B cell (primary cell): Measurements from ENCODE around the gene ELOB. TPM values are rescaled to one million over a fixed set of nuclear protein-coding genes. Genes with fewer than 3 reads are reported as not detected.

Experiments
- ATAC-seq: fragments of 200-7000 bp; cut with Tn5 transposase; one replicate; pipeline ENCODE4 v1.10.0; 2021; ENCODE audit warnings: low read depth, mild to moderate bottlenecking, moderate number of reproducible peaks, moderate library complexity
- CTCF ChIA-PET: fragments of 350-600 bp; sonication (Branson Sonifier 250); formaldehyde crosslinking; loops from one replicate; lab custom pipeline; 2021; ENCODE audit warnings: antibody characterized with exemption, inconsistent platforms; lab: Charles Lee
- POLR2A ChIA-PET: fragments of 350-600 bp; sonication (Branson Sonifier 250); formaldehyde crosslinking; loops from one replicate; lab custom pipeline; 2021; ENCODE audit warnings: antibody characterized with exemption; lab: Charles Lee
- DNase-seq: peaks from one replicate; pipeline ENCODE4 v3.0.0; 2013
- H2AFZ ChIP-seq: 2 replicates; pipeline ENCODE4 v1.6.1; 2012; ENCODE audit warnings: mild to moderate bottlenecking, low read depth, low read length; ENCODE audit not compliant: insufficient read depth, poor library complexity, severe bottlenecking
- H3K27ac ChIP-seq, 2 donors: 1 replicate in 1 of 2; 2 replicates in 1 of 2; pipeline ENCODE4 v1.5.1; 2012 to 2013; ENCODE audit warnings: low read length in 2 of 2, mild to moderate bottlenecking in 2 of 2, moderate library complexity in 1 of 2
- H3K27me3 ChIP-seq, 4 experiments: fragments of 200-600 bp in 1 of 4; sonication (generic) in 1 of 4; replicated peaks in 1 of 4; 1 replicate in 2 of 4; 2 replicates in 2 of 4; pipeline versions ENCODE4 v1.6.1 to v1.7.0; 2013 to 2016; ENCODE audit warnings: low read length in 3 of 4, mild to moderate bottlenecking in 2 of 4, mixed read lengths in 1 of 4, moderate library complexity in 1 of 4; ENCODE audit not compliant: insufficient read depth in 4 of 4, control insufficient read depth in 3 of 4; ENCODE audit errors: control extremely low read depth in 1 of 4
- H3K36me3 ChIP-seq, 2 experiments: replicated peaks in 1 of 2; 1 replicate in 1 of 2; 2 replicates in 1 of 2; pipeline versions ENCODE4 v1.6.1 to v1.7.1; 2013; ENCODE audit warnings: low read length in 1 of 2; ENCODE audit not compliant: insufficient read depth in 2 of 2, control insufficient read depth in 1 of 2; ENCODE audit errors: control extremely low read depth in 1 of 2, extremely low read depth in 1 of 2
- H3K4me1 ChIP-seq, 2 donors: fragments of 200-600 bp in 1 of 2; sonication (generic) in 1 of 2; 1 replicate in 1 of 2; 2 replicates in 1 of 2; pipeline versions ENCODE4 v1.5.1 to v1.6.1; 2013 to 2017; ENCODE audit warnings: low read length in 2 of 2; ENCODE audit not compliant: control insufficient read depth in 2 of 2, insufficient read depth in 2 of 2
- H3K4me2 ChIP-seq: replicated peaks from 2 replicates; pipeline ENCODE3; 2012; ENCODE audit warnings: mild to moderate bottlenecking, low read depth, low read length; ENCODE audit not compliant: poor library complexity, severe bottlenecking
- H3K4me3 ChIP-seq, 5 experiments: fragments of 200-600 bp in 1 of 5; sonication (generic) in 1 of 5; 1 replicate in 3 of 5; 2 replicates in 2 of 5; pipeline versions ENCODE4 v1.5.1 to v1.7.0; 2011 to 2016; ENCODE audit warnings: low read length in 4 of 5, mild to moderate bottlenecking in 4 of 5, low read depth in 2 of 5, control low read depth in 1 of 5, moderate library complexity in 1 of 5; ENCODE audit not compliant: insufficient read depth in 1 of 5; ENCODE audit errors: control extremely low read depth in 1 of 5, extremely low read depth in 1 of 5
- H3K79me2 ChIP-seq: fragments of 200-600 bp; sonication (generic); one replicate; pipeline ENCODE4 v1.6.0; 2016; ENCODE audit warnings: low read length; ENCODE audit not compliant: control insufficient read depth, insufficient read depth
- H3K9ac ChIP-seq: fragments of 200-600 bp; sonication (generic); 2 replicates; pipeline ENCODE4 v1.6.1; 2017; ENCODE audit warnings: mild to moderate bottlenecking, low read length, moderate library complexity
- H3K9me3 ChIP-seq, 3 donors: one replicate each; pipeline versions ENCODE4 v1.6.1 to v1.7.1; 2013; ENCODE audit warnings: low read length in 2 of 3; ENCODE audit not compliant: control insufficient read depth in 2 of 3, insufficient read depth in 1 of 3; ENCODE audit errors: control extremely low read depth in 1 of 3
- H4K20me1 ChIP-seq: 2 replicates; pipeline ENCODE4 v1.6.0; 2012; ENCODE audit warnings: mild to moderate bottlenecking, low read length; ENCODE audit not compliant: insufficient read depth, control insufficient read depth, poor library complexity, severe bottlenecking
- H3K27ac Mint-ChIP-seq: one replicate; pipeline ENCODE4 v1.8.0; 2021; ENCODE audit warnings: mixed read lengths
- H3K27me3 Mint-ChIP-seq: one replicate; pipeline ENCODE4 v1.8.0; 2021; ENCODE audit warnings: mixed read lengths
- H3K4me1 Mint-ChIP-seq: one replicate; pipeline ENCODE4 v1.8.0; 2021; ENCODE audit warnings: mixed read lengths
- H3K4me3 Mint-ChIP-seq: one replicate; pipeline ENCODE4 v1.8.0; 2021; ENCODE audit warnings: mixed read lengths
- H3K9me3 Mint-ChIP-seq: one replicate; pipeline ENCODE4 v1.8.0; 2022; ENCODE audit warnings: mixed read lengths; ENCODE audit not compliant: insufficient read depth
- CTCF ChIP-seq: fragments of 200-600 bp; IDR thresholded peaks from one replicate; pipeline ENCODE4 v1.8.0; 2022; ENCODE audit warnings: antibody characterized with exemption, mild to moderate bottlenecking
- EZH2 ChIP-seq: IDR thresholded peaks from 2 replicates; pipeline ENCODE4 v1.6.1; 2012; ENCODE audit warnings: borderline replicate concordance, low read depth, mild to moderate bottlenecking, moderate library complexity, low read length; ENCODE audit not compliant: insufficient read depth, poor library complexity, severe bottlenecking
- WGBS: methylation state at CpG from one replicate; pipeline ENCODE4 v1.1.5; 2013; ENCODE audit warnings: missing lambda C conversion rate; ENCODE audit not compliant: insufficient coverage; 5-methylcytosine and 5-hydroxymethylcytosine counted together
- intact Hi-C: fragments of 100-400 bp; cut with micrococcal nuclease; formaldehyde crosslinking; loops from one replicate; pipeline ENCODE4 v1.10.0; 2022
- polyA plus RNA-seq: library from polyadenylated mRNA; depleted of rRNA; stranded (reverse); fragments of >200 nt; gene quantifications from 2 replicates; pipeline ENCODE4 v1.2.3, GENCODE V29; 2012
- total RNA-seq, 2 donors: library from RNA; stranded (reverse); fragments of 120-200 nt in 1 of 2; gene quantifications; 1 replicate in 1 of 2; 2 replicates in 1 of 2; pipeline versions ENCODE4 v1.2.3 to v1.2.4, GENCODE V29; 2013 to 2022

The ELOB gene
- total and polyA plus RNA-seq, 2 donors (not counting 1 experiment from before 2014, with no cell fraction given) = 93.1 to 136 TPM

GRCh38 chr16:2792940-2793339, 15.9 kb upstream of the ELOB start:
- no peak overlapping the region for H3K27ac Mint-ChIP-seq
- WGBS = 94% methylated on average over 2 of the region's 10 CpGs
- Histone ChIP-seq H3K27ac (no peak overlapping the region), H3K9ac (no peak overlapping the region), H4K20me1 (no peaks in the 10 kb centered on the region), H2AFZ (no peak overlapping the region), H3K4me2 (no peak overlapping the region), H3K4me1 (no peaks in the 10 kb centered on the region), H3K4me3 (no peak overlapping the region), H3K79me2 (no peaks in the 10 kb centered on the region), H3K36me3 (no peaks in the 10 kb centered on the region), H3K9me3 (no peaks in the 10 kb centered on the region), H3K27me3 (peaks cover 0 to 29% (median 8%) of the 10 kb centered on the region in 4 experiments)
- H3K9me3 Mint-ChIP-seq = no peaks in the 10 kb centered on the region
- no peak for DNase-seq
- no peak overlapping the region for H3K4me3 Mint-ChIP-seq
- no peak for ATAC-seq
- H3K27me3 Mint-ChIP-seq = peaks cover 44% of the 10 kb centered on the region
- ChIA-PET POLR2A (no interaction called here), CTCF (no interaction called here)
- H3K4me1 Mint-ChIP-seq = no peaks in the 10 kb centered on the region
- intact Hi-C loops = no loop called here
- TF ChIP-seq CTCF = no peak
- TF ChIP-seq EZH2 = no peak

- no peak for DNase-seq
- Histone ChIP-seq H3K79me2 (no peaks in the 10 kb centered on the region), H2AFZ (no peak overlapping the region), H3K4me3 (no peak overlapping the region), H4K20me1 (no peaks in the 10 kb centered on the region), H3K27me3 (peaks cover 0 to 40% (median 10%) of the 10 kb centered on the region in 4 experiments), H3K4me2 (no peak overlapping the region), H3K9me3 (no peaks in the 10 kb centered on the region), H3K9ac (no peak overlapping the region), H3K4me1 (peaks cover 0 to 3% of the 10 kb centered on the region in 2 donors), H3K36me3 (no peaks in the 10 kb centered on the region), H3K27ac (no peak overlapping the region)
- H3K4me3 Mint-ChIP-seq = no peak overlapping the region
- no peaks in the 10 kb centered on the region for H3K9me3 Mint-ChIP-seq
- H3K27me3 Mint-ChIP-seq = peaks cover 47% of the 10 kb centered on the region
- H3K27ac Mint-ChIP-seq = no peak overlapping the region
- TF ChIP-seq EZH2 (no peak), CTCF (no peak)
- ATAC-seq = no peak
- H3K4me1 Mint-ChIP-seq = no peaks in the 10 kb centered on the region
- POLR2A ChIA-PET = no interaction called here
- intact Hi-C loops = no loop called here
- CTCF ChIA-PET = no interaction called here
- whole genome bisulfite sequencing = 87% methylated on average over 5 of the region's 8 CpGs
Measured at GRCh38 chr16:2791174-2791573, 14.1 kb upstream of the ELOB start.
